Stimulated activated CD8-positive, alpha-beta memory T cell treated with anti-CD3 and anti-CD28 coated beads, Interleukin-4, amount 100 ng/mL, for 1 hour (primary cell): ENCODE results near the gene SCAI.
"Not testable (repeated sequence)": the region's sequence is repeated elsewhere in the genome, so short reads cannot be mapped to it uniquely, and the experiment has no call there.

Source experiments
- DNase-seq, 2 donors: peaks; one replicate each; pipeline ENCODE4 v3.0.0-alpha.2; 2020; ENCODE audit warnings: low read depth in 2 of 2, low spot score in 1 of 2

Gene SCAI

DNA sequence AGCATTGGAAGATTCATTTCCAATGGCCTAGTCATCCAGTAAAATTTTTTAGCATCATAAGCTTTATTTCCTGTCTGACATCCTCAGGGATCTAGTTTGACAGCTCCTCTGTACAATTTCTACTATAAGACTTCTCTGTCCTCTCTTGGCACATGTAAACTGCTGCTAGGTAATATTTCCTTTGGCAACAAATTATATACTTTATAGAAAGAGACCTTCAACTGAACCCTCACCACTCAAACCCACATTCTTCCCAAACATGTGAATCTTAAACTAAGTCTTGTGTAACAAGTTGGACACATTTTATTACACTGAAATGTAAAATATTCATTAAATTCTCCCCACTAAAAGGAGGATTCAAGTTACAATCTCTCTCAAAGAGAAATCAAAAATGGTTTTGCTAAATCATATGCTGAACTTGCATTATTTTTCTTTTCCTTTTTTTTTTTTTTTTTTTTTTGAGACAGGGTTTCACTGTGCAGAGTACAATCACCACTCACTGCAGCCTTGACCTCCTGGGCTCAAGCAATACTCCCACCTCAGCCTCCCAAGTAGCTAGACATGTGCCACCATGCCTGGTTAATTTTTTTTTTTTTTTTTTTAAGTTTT, 36.9 kb downstream of the SCAI start:
- DNase-seq = no peak

DNA sequence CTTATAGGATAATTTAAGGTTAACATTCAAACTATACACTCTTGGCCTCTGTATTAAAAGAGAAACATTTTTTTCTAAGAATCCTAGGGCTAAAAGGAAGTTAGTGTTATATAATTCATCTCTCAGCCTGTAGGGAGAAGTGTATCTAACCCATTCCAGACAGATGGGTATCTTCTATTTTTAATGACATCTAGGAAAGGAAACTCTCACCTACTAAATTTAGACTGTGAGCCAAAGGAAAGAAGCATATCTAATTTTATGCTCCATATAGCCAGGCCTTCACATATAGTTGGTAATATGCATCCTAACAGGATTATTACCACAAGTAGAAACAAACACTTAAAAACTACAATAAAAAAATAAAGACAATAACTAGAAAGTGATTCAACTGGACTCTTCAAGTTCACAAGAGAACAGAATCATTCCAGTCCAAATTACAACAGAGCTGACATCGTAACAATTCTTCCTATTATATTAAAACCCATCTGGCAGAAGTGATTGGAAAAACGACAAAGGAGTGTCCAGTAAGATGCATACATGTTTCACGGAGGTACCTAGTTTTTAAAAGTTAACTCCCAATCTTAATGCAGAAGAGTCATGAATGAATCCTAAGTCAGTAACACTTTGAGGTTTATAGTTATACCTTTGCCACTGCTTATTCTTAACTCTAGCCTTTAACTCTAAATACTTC, 39.4 kb downstream of the SCAI start:
- no peak for DNase-seq

- DNase-seq = no peak
Observed at GRCh38 chr9:125103021-125103420, 40.3 kb downstream of the SCAI start.

- DNase-seq = no peak
Observed at GRCh38 chr9:125100822-125101221, 42.5 kb downstream of the SCAI start.

DNA sequence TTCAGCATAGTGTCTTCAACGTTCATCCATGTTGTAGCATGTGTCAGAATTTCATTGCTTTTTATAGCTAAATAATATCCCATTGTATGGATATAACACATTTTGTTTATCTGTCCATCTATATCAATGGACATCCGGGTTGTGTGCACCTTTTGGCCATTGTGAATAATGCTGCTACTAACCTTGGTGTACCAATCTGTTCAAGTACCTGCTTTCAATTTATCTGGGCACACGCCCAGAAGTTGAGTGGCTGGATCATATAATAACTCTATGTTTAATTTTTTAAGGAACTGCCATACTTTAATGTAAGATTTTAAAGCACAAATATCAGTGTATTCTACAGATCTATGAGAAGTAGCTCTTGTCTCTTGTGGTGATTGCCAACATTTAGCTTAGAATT, 43.5 kb downstream of the SCAI start:
- no peak for DNase-seq

GRCh38 chr9:125095821-125096443, 47.4 kb downstream of the SCAI start:
- no peak for DNase-seq

DNA sequence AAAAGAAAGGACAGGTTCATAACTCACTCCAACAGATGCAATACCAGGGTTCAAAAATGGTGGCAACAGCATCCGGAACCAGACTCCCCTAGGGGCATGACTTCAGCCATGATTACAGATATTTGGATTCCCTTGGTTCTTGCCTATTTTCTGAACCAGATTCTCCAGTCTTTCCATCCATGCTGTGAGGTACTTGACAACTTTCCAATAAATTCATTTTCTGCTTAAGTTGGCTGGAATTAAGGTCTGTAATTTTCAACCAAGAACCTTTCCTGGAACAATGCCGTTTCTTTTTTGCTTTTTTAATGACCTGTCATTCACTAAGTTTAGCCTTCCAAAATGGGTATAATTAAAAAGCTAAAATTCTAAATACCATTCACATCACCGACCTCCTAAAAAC, 52.2 kb downstream of the SCAI start:
- DNase-seq = no peak

GRCh38 chr9:125089331-125089730, 54.0 kb downstream of the SCAI start:
- no peak for DNase-seq

DNA sequence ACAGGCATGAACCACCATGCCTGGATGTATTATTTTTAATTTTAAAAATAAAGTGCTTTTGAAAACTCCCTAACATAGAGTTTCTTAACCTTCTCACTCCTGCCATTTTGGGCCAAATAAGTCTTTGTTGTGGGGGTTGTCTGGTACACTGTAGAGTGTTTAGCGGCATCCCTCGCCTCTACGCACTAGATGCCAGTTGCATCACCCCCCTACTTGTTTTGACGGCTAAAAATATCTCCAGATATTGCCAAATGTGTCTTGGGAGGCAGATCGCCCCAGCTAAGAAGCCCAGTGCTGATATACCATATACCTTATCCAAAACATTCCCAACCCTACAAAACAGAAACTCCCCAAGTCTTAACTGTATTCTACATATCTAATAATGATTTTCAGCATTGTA, 54.6 kb downstream of the SCAI start:
- DNase-seq = no peak

DNA sequence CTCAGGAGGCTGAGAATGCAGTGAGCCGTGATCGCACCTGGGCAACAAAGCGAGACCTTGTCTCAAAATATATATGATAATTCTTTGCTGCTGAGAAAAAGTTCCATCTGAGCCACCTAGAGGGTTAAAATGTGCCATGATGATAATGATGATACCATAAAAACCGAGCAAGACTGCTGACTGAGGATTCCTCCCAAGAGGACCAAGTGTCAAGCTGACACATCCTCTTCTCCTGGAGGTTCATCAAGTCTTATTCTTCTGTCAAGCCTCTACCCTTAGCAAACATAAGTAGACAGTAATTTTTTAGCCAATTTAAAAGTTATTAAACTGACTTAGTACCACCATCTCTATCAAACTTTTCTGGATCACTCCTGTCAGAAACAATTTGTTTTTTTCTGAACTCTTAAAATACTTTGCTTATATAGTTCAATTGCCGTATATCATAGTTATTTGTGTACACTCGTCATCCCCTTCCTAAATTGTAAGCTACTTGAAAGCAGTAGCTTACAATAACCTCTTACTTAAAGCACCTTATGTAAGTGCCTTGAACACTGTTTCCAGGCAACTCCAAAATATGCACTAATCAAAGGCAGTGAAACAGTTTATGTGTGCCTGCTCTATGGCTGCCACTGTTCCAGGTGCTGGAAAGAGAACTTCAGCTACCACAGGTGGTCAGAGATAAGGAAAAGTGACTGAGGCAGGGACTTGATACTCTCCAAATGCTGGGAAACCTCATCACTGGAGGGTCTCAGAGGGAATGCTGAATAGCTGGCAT, 57.4 kb downstream of the SCAI start:
- DNase-seq = no peak

DNA sequence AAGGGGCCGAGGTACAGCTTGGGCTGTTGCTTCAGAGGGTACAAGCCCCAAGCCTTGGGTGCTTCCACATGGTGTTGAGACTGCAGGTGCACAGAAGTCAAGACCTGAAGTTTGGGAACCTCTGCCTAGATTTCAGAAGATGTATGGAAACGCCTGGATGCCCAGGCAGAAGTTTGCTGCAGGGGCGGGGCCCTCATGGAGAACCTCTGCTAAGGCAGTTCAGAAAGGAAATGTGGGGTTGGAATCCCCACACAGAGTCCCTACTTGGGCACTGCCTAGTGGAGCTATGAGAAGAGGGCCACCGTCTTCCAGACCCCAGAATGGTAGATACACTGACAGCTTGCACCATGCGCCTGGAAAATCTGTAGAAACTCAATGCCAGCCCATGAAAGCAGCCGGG, 61.1 kb downstream of the SCAI start:
- not testable (repeated sequence) for DNase-seq

GRCh38 chr9:125080797-125081196, 62.5 kb downstream of the SCAI start:
- not testable (repeated sequence) for DNase-seq

- DNase-seq = no peak
Observed at GRCh38 chr9:125079931-125080330, 63.4 kb downstream of the SCAI start.

DNA sequence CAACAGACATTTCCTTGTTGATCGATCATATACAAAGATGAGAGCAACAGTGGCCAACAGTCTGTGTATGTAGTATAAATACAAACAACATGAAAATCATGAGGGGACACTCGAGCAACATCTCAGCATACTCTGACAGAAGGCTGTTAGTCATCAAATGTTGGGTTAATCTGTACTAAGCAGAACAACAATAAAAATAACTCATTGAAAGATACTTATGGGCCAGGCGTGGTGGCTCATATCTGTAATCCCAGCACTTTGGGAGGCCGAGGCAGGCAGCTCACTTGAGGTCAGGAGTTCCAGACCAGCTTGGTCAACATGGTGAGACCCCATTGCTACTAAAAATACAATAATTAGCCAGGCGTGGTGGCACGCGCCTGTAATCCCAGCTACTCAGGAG, 67.3 kb downstream of the SCAI start:
- no peak for DNase-seq

GRCh38 chr9:125074976-125075375, 68.4 kb downstream of the SCAI start:
- DNase-seq = no peak

GRCh38 chr9:125066839-125067619, 76.3 kb downstream of the SCAI start:
- DNase-seq = no peak

GRCh38 chr9:125061391-125061790, 81.9 kb downstream of the SCAI start:
- DNase-seq = no peak

- DNase-seq = no peak
Observed at GRCh38 chr9:125049212-125050049, 93.9 kb downstream of the SCAI start.

DNA sequence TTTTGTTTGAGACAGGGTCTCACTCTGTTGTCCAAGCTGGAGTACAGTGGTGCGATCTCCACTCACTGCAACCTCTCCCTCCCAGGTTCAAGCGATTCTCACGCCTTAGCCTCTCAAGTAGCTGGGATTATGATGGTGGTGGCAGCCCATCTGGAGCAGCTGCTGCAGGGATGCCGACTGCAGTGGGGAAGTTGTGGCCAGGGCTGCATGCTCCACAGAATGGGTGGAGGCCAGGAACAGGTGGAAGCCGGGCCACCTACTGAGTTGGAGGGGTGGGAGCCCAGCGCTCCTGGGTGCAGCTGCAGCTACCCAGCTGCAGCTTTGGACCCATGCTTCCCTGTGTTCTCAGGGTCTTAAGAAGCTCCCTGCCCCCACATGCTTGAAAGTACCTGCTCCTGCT, 99.7 kb downstream of the SCAI start:
- no peak for DNase-seq

GRCh38 chr9:125043148-125043547, 100.2 kb downstream of the SCAI start:
- DNase-seq = no peak
